ENCODE measurements around the gene MAPK11.

Gene MAPK11

GRCh38 chr22:50269970-50270665 is at the start of gene MAPK11:
Gene MAPK11 (minus strand): TSS chr22:50270380. CDS start chr22:50270292, 88 bp downstream.
- peak; percentile 49 for DNase-seq (ENCODE audit: low spot score)

GRCh38 chr22:50319503-50319951 is 49.3 kb upstream of the MAPK11 start:
- no peak for DNase-seq (ENCODE audit: low spot score)

- no peak for DNase-seq (ENCODE audit: low spot score)
These were observed 48.7 kb upstream of the MAPK11 start for GRCh38 chr22:50318698-50319411.

GRCh38 chr22:50318356-50318697 is 48.1 kb upstream of the MAPK11 start:
- DNase-seq (ENCODE audit: low spot score): no peak

- DNase-seq (ENCODE audit: low spot score): no peak
These were observed 47.5 kb upstream of the MAPK11 start for GRCh38 chr22:50317674-50318073.

- no peak for DNase-seq (ENCODE audit: low spot score)
These were observed 47.0 kb upstream of the MAPK11 start for GRCh38 chr22:50317178-50317577.

- DNase-seq (ENCODE audit: low spot score): no peak
These were observed 46.2 kb upstream of the MAPK11 start for GRCh38 chr22:50316114-50317065.

GRCh38 chr22:50315289-50316113 is 45.3 kb upstream of the MAPK11 start:
- no peak for DNase-seq (ENCODE audit: low spot score)

GRCh38 chr22:50314455-50315288 is 44.5 kb upstream of the MAPK11 start:
- no peak for DNase-seq (ENCODE audit: low spot score)

- DNase-seq (ENCODE audit: low spot score): no peak
These were observed 43.9 kb upstream of the MAPK11 start for GRCh38 chr22:50314081-50314454.

- no peak for DNase-seq (ENCODE audit: low spot score)
These were observed 43.4 kb upstream of the MAPK11 start for GRCh38 chr22:50313600-50313999.

GRCh38 chr22:50313021-50313420 is 42.8 kb upstream of the MAPK11 start:
- DNase-seq (ENCODE audit: low spot score): no peak

GRCh38 chr22:50312371-50312770 is 42.2 kb upstream of the MAPK11 start:
- DNase-seq (ENCODE audit: low spot score): no peak

- DNase-seq (ENCODE audit: low spot score): no peak
These were observed 41.6 kb upstream of the MAPK11 start for GRCh38 chr22:50311606-50312351.

- DNase-seq (ENCODE audit: low spot score): no peak
These were observed 40.8 kb upstream of the MAPK11 start for GRCh38 chr22:50310949-50311444.

- no peak for DNase-seq (ENCODE audit: low spot score)
These were observed 40.0 kb upstream of the MAPK11 start for GRCh38 chr22:50310031-50310722.

GRCh38 chr22:50309601-50309991 is 39.4 kb upstream of the MAPK11 start:
- DNase-seq (ENCODE audit: low spot score): no peak

- no peak for DNase-seq (ENCODE audit: low spot score)
These were observed 38.9 kb upstream of the MAPK11 start for GRCh38 chr22:50308986-50309600.

- DNase-seq (ENCODE audit: low spot score): peak; percentile 52
These were observed 38.4 kb upstream of the MAPK11 start for GRCh38 chr22:50308597-50308935.
